ENCODE data around the gene OR5A2.
"Not testable (repeated sequence)": the region's sequence is repeated elsewhere in the genome, so short reads cannot be mapped to it uniquely, and the experiment has no call there.

OR5A2 gene, protein sequence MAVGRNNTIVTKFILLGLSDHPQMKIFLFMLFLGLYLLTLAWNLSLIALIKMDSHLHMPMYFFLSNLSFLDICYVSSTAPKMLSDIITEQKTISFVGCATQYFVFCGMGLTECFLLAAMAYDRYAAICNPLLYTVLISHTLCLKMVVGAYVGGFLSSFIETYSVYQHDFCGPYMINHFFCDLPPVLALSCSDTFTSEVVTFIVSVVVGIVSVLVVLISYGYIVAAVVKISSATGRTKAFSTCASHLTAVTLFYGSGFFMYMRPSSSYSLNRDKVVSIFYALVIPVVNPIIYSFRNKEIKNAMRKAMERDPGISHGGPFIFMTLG

DNA sequence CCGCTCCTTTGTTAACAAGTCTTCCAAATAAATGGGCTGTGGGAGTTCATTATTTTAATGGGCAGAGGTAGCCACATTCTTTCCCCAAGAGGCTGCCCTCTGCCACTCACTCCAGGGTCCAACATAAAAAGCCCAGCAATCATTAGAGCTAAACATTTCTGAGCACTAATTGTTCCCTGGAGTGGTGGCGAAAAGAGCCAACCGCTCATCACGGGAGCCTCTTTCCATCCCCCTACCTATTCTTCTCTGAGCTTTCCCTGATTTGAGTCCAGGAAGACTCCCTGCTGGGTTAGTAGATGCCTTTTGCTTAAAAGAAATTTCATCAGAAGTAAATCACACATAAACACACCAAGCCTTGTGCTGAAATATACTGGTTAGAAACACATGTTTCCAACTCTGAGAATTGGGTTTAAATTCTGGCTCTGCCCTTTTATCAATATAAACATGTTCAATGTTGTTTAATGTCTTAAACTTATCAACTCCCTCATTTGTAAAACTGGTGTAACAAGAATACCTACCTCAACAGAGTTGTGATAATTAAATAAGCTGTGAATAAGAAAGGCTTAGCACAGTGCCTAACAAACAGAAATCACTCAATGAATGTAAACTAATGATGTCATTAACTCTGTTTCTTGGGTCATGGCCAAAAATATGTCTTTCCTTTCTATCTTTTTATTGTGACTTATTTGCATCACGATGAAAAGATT lies at the start of gene OR5A2:
Gene OR5A2, minus strand, starts transcription at position 53 of the 707 bp plus-strand sequence. CDS start 3,460 bp downstream, outside the sequence.
- DNase-seq (ENCODE audit: low spot score), result no peak

DNA sequence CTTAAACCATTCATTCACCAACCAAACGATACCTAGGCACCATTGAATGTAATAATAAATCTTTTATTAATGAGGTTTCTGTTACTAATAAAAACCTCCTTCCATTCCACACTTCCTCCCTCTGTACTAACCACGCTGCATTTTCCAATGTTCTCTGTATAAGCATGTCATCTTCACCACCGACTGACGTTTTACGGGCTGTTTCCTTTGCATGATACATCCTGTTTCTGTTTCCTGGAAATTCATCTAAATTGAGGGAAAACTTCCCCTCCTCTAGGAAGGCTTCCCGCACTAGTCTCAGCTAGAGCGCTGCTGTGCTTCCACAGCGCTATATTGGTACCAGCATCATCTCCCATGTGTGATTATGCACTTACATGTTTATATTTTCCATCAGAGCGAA lies 49.0 kb upstream of the OR5A2 start:
- DNase-seq (ENCODE audit: low spot score), result no peak

DNA sequence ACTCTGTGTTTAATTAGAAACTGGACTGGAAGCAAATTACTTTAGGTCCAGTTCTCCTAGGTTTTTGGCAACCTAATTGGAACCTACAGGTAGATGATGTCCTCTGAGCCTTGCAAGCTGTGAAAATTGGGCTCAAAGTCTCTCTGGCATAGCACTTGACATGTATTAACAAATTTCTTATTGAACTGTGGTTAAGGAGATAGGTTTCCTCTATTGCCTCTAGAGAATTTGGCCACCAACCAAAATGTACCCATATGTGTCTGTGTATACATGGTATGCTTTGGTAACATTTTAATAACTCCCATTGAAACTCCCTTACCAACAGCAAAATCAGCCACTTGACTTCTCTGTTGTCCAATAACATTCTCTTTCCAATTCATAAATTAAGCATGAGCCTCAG lies 46.8 kb upstream of the OR5A2 start, which contains the start of gene OR4D10:
Gene OR4D10, plus strand, starts transcription at position 301 of the 400 bp plus-strand sequence. CDS start 4,115 bp downstream, outside the sequence.
- DNase-seq (ENCODE audit: low spot score), result no peak

DNA sequence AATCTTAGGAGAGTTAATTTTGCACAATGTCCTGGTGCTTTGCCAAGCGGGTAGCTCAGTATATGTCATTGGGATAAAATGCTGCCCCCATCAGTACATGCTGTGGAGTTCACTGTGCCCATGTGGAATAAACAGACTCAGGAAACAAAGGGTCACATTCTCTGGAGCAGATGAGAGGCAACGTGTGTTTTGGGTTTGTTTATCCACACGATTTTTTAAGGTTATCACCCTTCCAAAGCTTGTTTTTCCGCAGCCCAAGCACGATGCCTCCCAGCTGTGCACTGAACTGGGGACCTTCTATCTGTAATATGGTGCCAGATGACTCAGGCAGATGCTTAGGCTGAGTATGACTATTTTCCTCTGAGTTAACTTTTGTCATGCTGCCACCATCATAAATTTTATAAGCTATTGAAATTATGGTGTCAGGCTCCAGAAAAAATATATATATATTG lies 37.0 kb upstream of the OR5A2 start:
- DNase-seq (ENCODE audit: low spot score), result no peak

DNA sequence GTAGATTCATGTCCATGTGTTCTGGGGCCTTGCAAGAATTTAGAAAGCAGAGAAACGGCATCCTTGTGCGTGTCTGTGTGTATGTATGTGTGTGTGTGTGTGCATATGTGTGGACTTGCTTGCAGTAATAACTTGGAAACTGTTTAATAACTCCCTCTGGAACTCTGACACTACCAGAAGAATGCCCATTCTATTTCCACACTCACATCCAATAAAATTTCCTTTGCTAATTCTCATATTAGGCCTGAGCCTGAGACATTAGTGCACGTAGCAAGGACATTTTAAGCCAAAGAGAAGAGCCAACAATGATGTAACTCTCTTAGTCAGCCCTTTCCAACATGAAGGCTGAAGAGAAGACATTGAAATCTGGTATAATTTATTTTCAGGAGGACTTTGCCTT lies 33.7 kb upstream of the OR5A2 start:
- DNase-seq (ENCODE audit: low spot score), result no peak

DNA sequence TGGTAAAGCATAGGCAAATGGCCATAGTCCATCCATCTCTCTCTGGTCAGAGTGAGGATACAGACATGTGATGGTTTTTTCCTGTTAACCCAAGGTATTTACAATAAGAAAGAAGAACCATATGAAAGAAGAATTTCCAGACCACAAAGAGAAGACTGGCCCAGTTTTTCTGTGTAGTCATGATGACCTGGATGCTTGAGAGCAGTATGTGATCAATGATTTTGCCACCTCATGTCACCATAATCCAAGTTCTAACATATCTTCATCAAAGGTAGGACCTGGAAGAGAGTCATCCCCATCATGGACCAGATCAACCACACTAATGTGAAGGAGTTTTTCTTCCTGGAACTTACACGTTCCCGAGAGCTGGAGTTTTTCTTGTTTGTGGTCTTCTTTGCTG lies 30.4 kb upstream of the OR5A2 start, which contains the start of gene OR4D6:
Gene OR4D6, plus strand, starts transcription at position 301 of the 400 bp plus-strand sequence. Its CDS starts 0 bp downstream, at position 301.
- no peak for DNase-seq (ENCODE audit: low spot score)

DNA sequence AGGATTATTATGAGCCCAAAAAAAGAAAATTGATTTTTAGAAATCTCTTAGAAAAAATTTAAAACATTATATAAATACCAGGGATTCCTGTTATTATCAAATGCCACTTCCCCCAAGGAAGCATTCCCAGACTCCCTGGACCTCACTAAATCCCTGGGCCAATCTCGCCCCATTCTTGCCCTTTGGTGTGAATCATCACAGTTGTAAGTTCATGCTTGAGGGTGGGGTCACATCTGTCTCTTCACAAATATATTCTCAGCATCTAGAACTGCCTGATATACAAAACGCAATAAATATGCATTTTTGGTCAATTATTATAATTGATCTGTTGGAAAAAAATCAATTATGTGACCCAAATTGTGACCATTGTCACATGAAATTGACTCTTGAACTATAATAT lies 22.3 kb upstream of the OR5A2 start:
- DNase-seq (ENCODE audit: low spot score), result no peak

DNA sequence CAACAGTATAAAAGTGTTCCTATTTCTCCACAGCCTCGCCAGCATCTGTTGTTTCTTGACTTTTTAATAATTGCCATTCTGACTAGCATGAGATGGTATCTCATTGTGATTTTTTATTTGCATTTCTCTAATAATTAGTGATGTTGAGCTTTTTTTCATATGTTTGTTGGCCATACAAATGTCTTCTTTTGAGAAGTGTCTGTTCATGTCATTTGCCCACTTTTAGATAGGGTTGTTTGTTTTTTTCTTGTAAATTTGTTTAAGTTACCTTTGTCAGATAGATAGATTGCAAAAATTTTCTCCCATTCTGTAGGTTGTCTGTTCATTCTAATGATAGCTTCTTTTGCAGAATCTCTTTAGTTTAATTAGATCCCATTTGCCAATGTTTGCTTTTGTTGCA lies 19.4 kb upstream of the OR5A2 start:
- DNase-seq (ENCODE audit: low spot score), result not testable (repeated sequence)

DNA sequence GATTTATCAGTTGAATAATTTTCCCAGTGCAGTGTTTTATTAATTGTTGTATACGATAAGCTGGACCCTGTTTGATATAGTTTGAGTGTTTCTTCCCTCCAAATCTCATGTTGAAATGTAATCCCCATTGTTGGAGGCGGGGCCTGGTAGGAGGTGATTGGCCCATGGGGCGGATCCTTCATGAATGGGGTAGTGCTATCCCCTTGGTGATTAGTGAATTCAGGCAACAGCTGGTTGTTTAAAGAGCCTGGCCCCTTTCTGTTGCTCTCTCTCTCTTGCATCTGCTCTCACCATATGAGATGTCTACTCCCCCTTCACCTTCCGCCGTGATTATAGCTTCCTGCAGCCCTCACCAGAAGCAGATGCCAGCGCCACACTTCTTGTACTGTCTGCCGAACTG lies 11.6 kb upstream of the OR5A2 start:
- DNase-seq (ENCODE audit: low spot score), result no peak

DNA sequence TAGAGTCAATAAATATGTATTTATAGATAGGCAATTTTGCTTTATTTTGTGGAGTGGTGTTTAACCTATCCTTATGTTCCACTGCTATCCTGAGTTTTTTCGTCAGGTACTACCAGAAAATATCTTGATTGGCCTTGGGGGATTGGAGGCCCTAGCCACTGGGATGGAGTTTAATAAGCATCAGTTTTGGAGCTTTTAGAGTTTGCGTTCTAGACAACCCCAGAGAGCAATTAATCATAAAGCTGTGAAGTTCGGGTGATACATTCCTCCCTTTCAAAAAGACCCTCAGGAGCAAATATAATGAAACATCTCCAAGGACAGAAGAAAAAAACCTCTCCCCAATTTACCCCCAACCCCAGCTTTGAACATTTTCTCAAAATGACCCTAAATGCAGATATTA lies 10.0 kb upstream of the OR5A2 start, which contains the start of gene OR5A1:
Gene OR5A1, plus strand, starts transcription at position 301 of the 400 bp plus-strand sequence. CDS start 6,700 bp downstream, outside the sequence.
- DNase-seq (ENCODE audit: low spot score), result no peak

DNA sequence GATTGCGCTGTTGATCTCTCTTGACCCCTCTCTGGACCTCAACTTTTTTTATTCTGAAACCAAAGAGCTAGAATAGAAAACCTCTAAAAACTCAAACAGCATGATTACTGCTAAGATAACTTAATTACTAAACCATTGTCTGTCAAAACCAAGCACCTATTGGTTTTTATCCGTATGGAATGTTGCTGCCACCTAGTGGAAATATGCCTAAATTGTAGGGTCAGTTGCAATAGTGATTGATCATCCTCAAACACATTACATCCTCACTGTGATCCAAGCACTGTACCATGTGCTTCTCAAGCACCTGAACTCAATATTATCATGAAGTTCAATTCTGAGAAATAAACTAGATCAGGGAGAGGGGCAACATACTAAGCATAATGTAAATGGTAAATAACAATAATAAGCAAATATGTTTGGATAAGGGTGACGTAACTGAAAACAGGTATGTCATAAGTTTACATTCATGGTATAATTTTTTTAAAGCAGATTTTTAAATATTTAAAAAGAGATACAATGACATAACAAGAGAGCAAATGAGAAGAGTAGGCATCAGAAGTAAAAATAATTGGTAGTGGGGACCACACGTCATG lies 3.8 kb upstream of the OR5A2 start:
- peak; percentile 2 for DNase-seq (ENCODE audit: low spot score)

DNA sequence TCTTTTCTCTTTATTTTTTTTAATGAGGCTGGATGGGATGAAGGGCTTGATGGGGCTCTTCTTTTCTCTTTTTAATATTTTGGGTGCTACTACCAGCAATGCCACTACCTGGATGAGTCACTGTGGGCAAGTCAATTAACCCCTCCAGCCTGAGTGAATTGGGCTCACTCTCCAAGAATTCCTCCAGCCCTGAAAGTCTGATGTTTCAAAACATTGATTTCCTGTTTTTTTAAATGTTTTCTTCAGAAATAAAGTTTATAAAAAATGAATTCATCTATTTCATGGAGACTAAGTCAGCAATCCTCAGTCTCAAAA lies 812 bp upstream of the OR5A2 start:
- DNase-seq (ENCODE audit: low spot score), result no peak

DNA sequence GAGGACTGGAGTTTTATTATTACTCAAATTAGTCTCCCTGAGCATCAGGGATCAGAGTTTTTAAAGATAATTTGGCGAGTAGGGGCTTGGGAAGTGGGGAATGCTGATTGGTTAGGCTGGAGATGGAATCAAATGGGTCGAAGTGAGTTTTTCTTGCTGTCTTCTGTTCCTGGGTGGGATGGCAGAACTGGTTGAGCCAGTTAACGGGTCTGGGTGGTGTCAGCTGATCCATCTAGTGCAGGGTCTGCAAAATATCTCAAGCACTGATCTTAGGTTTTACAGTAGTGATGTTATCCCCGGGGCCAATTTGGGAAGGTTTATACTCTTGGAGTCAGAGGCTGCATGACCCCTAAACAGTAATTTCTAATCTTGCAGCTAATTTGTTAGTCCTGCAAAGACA lies 1.1 kb downstream of the OR5A2 start:
- DNase-seq (ENCODE audit: low spot score), result no peak

DNA sequence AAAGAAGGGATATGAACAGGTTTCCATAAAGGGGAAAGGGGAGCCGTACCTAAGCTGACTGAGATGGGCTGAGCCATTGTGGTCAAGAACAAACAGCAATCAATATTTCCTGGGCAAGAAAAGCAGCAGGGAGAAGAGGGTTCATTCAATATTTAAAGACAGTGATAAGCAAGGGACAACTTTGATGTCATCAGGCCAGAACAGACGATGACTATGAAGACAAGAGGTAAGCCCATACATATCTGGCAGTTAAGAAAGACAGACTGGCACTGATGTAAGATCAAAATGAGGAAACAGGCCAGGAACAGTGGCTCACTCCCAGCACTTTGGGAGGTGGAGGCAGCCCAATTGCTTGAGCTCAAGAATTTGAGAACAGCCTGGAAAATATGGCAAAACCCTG lies 2.4 kb downstream of the OR5A2 start:
- no peak for DNase-seq (ENCODE audit: low spot score)

DNA sequence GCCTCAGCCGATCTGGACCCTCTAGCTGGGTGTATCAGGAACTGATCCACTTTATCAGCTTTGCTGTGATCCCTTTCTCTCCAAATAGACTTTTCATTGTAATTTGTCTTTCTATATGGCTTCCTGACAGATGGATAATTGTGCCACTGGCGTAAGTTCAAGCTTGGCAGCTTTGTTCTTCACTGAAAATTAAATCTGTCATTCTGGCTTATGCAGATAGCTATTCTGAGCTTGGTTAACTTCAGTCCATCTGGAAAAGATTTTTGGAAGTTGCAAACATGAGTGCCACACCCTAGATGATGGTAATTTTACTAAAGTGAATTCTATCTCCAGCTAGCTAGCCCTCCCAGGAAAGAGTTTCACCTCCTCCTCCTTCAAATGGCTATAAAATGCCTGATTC lies 8.1 kb downstream of the OR5A2 start:
- DNase-seq (ENCODE audit: low spot score), result no peak

DNA sequence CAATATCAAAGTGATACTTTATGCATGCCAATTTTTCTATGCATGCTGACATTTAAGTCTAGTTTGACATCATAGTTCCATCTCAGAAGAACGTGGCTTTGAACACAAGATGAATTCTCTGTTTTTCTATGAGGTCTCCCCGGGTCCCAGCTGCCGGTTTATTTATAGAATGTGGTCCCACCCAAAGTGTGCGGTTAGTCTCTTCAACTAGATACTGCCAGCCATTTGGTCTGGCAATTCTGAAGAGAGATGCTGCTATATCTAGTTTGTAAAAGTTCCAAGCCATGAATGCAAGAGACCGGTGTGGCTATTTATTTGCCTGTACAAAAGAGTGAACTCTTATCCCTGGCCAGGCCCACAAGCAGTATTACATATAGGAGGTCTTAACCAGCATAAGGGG lies 9.2 kb downstream of the OR5A2 start:
- DNase-seq (ENCODE audit: low spot score), result no peak

DNA sequence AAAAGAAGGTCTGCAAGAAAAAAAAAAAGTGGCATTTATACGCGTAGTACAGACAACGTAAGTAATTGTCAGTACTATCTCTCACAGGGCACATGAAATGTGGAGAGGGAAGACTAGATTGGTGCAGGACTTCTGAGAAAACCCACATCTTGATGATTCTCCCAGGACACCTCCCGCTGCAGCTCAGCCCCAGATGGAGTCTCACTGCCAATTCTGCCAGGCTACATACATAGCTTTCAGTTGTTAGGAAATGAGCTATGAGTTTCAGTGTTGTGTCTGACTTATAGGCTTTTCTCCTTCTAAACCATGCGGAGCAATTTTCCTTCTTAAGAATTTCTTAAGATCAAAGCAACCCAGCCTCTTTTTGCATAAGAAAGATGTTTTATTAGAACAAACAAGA lies 9.6 kb downstream of the OR5A2 start:
- DNase-seq (ENCODE audit: low spot score), result no peak

DNA sequence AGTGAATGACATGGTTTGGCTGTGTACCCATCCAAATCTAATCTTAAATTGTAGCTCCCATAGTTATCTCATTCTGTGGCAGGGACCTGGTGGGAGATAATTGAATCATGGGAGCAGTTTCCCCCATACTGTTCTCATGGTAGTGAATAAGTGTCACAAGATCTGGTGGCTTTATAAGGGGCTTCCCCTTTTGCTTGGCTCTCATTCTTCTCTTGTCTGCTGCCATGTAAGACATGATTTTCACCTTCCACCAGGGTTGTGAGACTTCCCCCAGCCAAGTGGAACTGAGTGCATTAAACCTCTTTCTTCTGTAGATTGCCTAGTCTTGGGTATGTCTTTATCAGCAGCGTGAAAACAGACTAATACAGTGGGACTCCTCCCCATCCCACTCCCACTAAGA lies 11.1 kb downstream of the OR5A2 start:
- DNase-seq (ENCODE audit: low spot score), result no peak

DNA sequence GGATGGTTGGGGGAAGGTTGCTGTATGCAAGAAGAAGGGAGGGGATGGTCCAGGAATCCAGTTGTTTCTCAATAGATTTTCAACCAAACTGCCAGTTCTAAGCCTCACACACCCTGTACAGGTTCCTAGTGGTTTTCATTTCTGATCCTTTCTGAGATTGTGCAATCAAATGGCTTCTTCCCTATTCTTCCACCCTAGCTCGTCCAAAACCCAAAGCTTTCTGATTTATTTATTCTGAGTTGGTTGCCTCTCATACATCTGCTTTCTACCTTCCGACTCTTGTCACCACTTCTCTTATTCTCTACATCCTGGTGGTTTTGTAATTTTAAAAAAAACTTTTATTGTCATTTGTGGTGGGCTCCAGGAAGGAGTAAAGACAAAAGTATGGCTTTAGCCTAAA lies 12.6 kb downstream of the OR5A2 start:
- DNase-seq (ENCODE audit: low spot score), result no peak

DNA sequence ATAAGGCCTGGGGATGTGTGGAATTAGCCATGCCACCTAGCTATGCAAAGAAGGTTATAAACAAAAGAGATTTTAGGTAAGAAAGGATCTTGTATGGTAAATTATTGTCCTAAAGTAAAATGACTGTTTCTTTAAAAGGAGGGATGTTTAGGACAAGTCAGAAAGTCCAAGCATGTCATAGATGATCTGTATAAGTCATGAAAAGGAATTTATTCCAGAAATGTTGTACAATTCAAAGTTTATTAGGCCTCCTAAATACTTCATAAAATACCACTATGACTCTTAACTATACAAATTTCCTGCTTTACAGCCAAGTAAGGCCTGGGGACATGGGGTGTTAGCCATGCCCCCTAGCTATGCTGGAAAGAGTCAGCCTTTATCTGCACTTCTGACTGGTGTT lies 22.7 kb downstream of the OR5A2 start:
- no peak for DNase-seq (ENCODE audit: low spot score)

DNA sequence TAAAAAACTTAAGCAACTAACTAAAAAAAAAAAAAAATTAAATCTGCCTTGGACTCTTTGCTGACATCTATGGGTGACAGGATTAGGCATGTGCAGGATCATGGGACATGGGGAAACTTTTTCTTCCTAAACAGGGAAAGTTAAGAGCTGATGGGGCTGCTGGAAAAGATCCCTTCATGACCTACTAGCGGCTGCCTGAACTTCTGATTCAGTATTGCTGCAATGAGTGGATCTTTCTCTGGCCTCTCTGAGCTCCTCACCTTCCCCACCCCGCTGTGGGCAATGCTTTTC lies 25.0 kb downstream of the OR5A2 start:
- DNase-seq (ENCODE audit: low spot score), result no peak

DNA sequence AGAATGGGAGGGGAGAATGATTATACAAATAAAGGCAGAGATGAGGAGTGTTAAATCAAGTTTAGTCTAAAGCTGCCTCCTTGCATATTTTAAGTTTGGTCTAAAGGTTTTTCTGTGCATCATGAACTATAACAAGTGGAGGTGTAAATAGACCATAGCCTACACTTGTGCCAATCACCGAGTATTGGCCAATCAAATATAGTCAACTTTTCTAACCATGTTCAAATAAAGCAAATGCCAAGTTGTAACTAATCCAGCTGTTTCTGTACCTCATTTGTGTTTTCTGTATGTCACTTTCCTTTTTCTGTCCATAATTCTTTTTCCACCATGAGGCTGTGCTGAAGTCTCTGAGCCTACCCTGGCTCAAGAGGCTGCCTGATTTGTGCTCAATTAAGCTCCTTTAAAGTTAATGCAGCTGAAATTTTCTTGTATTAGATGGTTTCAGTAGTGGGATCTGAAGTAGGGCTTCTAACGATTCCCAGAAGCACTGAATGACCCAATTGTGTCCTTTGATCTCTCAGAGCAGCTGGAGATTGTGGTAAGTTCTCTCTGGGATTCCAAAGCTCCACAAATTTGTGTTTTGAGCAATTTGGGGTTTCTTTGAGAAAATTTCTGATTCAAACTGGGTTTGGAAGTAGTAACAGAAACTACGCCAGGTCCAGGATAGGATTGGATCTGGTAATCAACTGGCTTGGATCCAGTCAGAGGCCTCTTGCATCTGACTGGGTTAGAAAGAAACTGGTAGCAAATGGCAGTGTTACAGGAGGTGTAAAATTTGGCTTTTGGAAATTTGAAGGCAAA lies 25.6 kb downstream of the OR5A2 start:
- no peak for DNase-seq (ENCODE audit: low spot score)
